SK-N-DZ (cell line): ENCODE measurements around the gene NR2F1-AS1. TPM values are rescaled to one million over a fixed set of nuclear protein-coding genes. Genes with fewer than 3 reads are reported as not detected.

Experiments used
- DNase-seq: peaks from one replicate; pipeline ENCODE4 v3.0.0-alpha.2; 2015; ENCODE audit warnings: low spot score
- polyA plus RNA-seq, 2 experiments: library from polyadenylated mRNA; depleted of rRNA; stranded (reverse); fragments of >200 nt; gene quantifications; 2 replicates each; pipeline ENCODE4 v1.2.3, GENCODE V29; 2014

The NR2F1-AS1 gene
- polyA plus RNA-seq (2014; cell fraction: cytosol; rRNA removed) = 0.21 and 0.24 TPM in 2 replicates
- 2.0 TPM in 1 of 2 replicates, not detected in the other for polyA plus RNA-seq (2014; cell fraction: nucleus; rRNA removed)

GRCh38 chr5:93580927-93581445, at the start of gene NR2F1-AS1:
Gene NR2F1-AS1 (minus strand): TSS chr5:93581219.
- DNase-seq = no peak

- no peak for DNase-seq
Observed at GRCh38 chr5:93626801-93627200, 45.8 kb upstream of the NR2F1-AS1 start.

- no peak for DNase-seq
Observed at GRCh38 chr5:93623153-93623552, 42.1 kb upstream of the NR2F1-AS1 start.

GRCh38 chr5:93622240-93622885, 41.3 kb upstream of the NR2F1-AS1 start:
- peak; percentile 76 for DNase-seq

- peak; percentile 94 for DNase-seq
Observed at GRCh38 chr5:93621327-93621798, 40.3 kb upstream of the NR2F1-AS1 start.

- DNase-seq = peak; percentile 85
Observed at GRCh38 chr5:93620487-93621326, 39.7 kb upstream of the NR2F1-AS1 start.

- DNase-seq = no peak
Observed at GRCh38 chr5:93616538-93617174, 35.6 kb upstream of the NR2F1-AS1 start.

GRCh38 chr5:93612855-93613243, 31.8 kb upstream of the NR2F1-AS1 start:
- DNase-seq = no peak

- peak; percentile 29 for DNase-seq
Observed at GRCh38 chr5:93611976-93612854, 31.2 kb upstream of the NR2F1-AS1 start.

GRCh38 chr5:93611273-93611975, 30.4 kb upstream of the NR2F1-AS1 start:
- no peak for DNase-seq

- DNase-seq = no peak
Observed at GRCh38 chr5:93610581-93611272, 29.7 kb upstream of the NR2F1-AS1 start.

- no peak for DNase-seq
Observed at GRCh38 chr5:93609762-93610161, 28.7 kb upstream of the NR2F1-AS1 start.

- no peak for DNase-seq
Observed at GRCh38 chr5:93608855-93609254, 27.8 kb upstream of the NR2F1-AS1 start.

- peak; percentile 60 for DNase-seq
Observed at GRCh38 chr5:93607367-93608258, 26.6 kb upstream of the NR2F1-AS1 start.

GRCh38 chr5:93606382-93606752, 25.3 kb upstream of the NR2F1-AS1 start:
- no peak for DNase-seq

GRCh38 chr5:93604644-93605515, 23.9 kb upstream of the NR2F1-AS1 start:
- no peak for DNase-seq

- DNase-seq = no peak
Observed at GRCh38 chr5:93603793-93604643, 23.0 kb upstream of the NR2F1-AS1 start.
